ENCODE measurements around the gene TESK1. TPM values are rescaled to one million over a fixed set of nuclear protein-coding genes. Genes with fewer than 3 reads are reported as not detected.

The TESK1 gene
- polyA plus RNA-seq, 2 of the 4 experiments (the other 2 are of a cell fraction) = 16.5 to 33.0 TPM

- ATAC-seq = no peak
- POLR2A ChIA-PET = no interaction called here
Measured at GRCh38 chr9:35564658-35565061, 40.4 kb upstream of the TESK1 start.

GRCh38 chr9:35566417-35566816 lies 38.6 kb upstream of the TESK1 start:
- Histone ChIP-seq H3K4me1 (no peaks in the 10 kb centered on the region; the same call in 2 of the 3 replicates), H3K4me2 (no peak overlapping the region), H3K4me3 (no peak overlapping the region), H3K27ac (no peak overlapping the region), H3K9me3 (no peaks in the 10 kb centered on the region)
- WGBS (ENCODE audit: missing lambda C conversion rate) = 73% methylated on average over 2 of the region's 2 CpGs
- DNase-seq (ENCODE audit: low read depth in 1 of 2, low spot score in 1 of 2) (peak in 1 of 2 experiments; percentile 38), ATAC-seq (peak; percentile 37 to 58; a peak in 4 of 6 replicates), FAIRE-seq (no peak)
- ChIA-PET CTCF (interaction anchor here (0.6 to 6.5 kb wide), 6 partner anchors 13 to 449 kb away, joined by 3 to 59 read pairs (median 4); partner anchors contain the start of gene RUSC2), POLR2A (no interaction called here)
- TF ChIP-seq HOXB5 (CRISPR knock-in tag; IDR thresholded peaks at IDR 0.05) (no peak), CTCF (IDR thresholded peaks at IDR 0.05) (peak; percentile 12; the same call in 1 of the 3 replicates)

More at GRCh38 chr9:35564658-35565061, 40.4 kb upstream of the TESK1 start:
- Histone ChIP-seq H3K4me1 (no peaks in the 10 kb centered on the region; the same call in 2 of the 3 replicates), H3K4me2 (no peak overlapping the region), H3K4me3 (no peak overlapping the region), H3K27ac (peak overlapping the region in 1 of 2 experiments; percentile 20; a peak in 1 of 6 replicates), H3K9me3 (no peaks in the 10 kb centered on the region)
- CTCF ChIA-PET = interaction anchor here (0.6 to 6.5 kb wide), 7 partner anchors 9 to 447 kb away, joined by 3 to 59 read pairs (median 3); no protein-coding TSS in a partner anchor
- DNase-seq (ENCODE audit: low read depth in 1 of 2, low spot score in 1 of 2) = no peak
- no peak for TF ChIP-seq ESRRA (IDR thresholded peaks at IDR 0.05; ENCODE audit: borderline replicate concordance, low read length)
- TF ChIP-seq SMC3 (IDR thresholded peaks at IDR 0.05) = no peak
- TF ChIP-seq PBX3 (IDR thresholded peaks at IDR 0.05) = no peak
- TF ChIP-seq ZSCAN20 (CRISPR knock-in tag; IDR thresholded peaks at IDR 0.05) = no peak
- TF ChIP-seq USF2 (IDR thresholded peaks at IDR 0.05) = no peak
- no peak for TF ChIP-seq CTCF (IDR thresholded peaks at IDR 0.05)
- no peak for TF ChIP-seq MYC (IDR thresholded peaks at IDR 0.05; ENCODE audit: borderline replicate concordance, low read length)
- no peak for TF ChIP-seq E2F6 (IDR thresholded peaks at IDR 0.05; ENCODE audit: borderline replicate concordance, low read depth)
- TF ChIP-seq HDAC2 (IDR thresholded peaks at IDR 0.05) = no peak
- no peak for TF ChIP-seq BHLHE40 (IDR thresholded peaks at IDR 0.05; ENCODE audit: low read depth, low read length)
- TF ChIP-seq CHD4 (IDR thresholded peaks at IDR 0.05; ENCODE audit: borderline replicate concordance) = no peak
- no peak for TF ChIP-seq PHF8 (IDR thresholded peaks at IDR 0.05; ENCODE audit: borderline replicate concordance, low read depth)
- TF ChIP-seq RAD21 (conservative IDR thresholded peaks at IDR 0.05 in 1 of 2, IDR thresholded peaks at IDR 0.05 in 1 of 2) = no peak
- no peak for TF ChIP-seq JUNB (IDR thresholded peaks at IDR 0.05)
- TF ChIP-seq CBX2 (IDR thresholded peaks at IDR 0.05; ENCODE audit: borderline replicate concordance, low read depth) = no peak
- TF ChIP-seq MAFK (IDR thresholded peaks at IDR 0.05; ENCODE audit: partially characterized antibody) = no peak
- WGBS (ENCODE audit: missing lambda C conversion rate) = 80% methylated on average over 7 of the region's 7 CpGs
- no peak for FAIRE-seq

Data from A549 (cell line).